ENCODE results near the gene FBXW12. TPM values are rescaled to one million over a fixed set of nuclear protein-coding genes. Genes with fewer than 3 reads are reported as not detected.
A peak's percentile ranks its signal among the peaks of the same experiment; 100 is the strongest.

The FBXW12 gene
- total RNA-seq, 1 donor from 2014 or later, result not detected

DNA sequence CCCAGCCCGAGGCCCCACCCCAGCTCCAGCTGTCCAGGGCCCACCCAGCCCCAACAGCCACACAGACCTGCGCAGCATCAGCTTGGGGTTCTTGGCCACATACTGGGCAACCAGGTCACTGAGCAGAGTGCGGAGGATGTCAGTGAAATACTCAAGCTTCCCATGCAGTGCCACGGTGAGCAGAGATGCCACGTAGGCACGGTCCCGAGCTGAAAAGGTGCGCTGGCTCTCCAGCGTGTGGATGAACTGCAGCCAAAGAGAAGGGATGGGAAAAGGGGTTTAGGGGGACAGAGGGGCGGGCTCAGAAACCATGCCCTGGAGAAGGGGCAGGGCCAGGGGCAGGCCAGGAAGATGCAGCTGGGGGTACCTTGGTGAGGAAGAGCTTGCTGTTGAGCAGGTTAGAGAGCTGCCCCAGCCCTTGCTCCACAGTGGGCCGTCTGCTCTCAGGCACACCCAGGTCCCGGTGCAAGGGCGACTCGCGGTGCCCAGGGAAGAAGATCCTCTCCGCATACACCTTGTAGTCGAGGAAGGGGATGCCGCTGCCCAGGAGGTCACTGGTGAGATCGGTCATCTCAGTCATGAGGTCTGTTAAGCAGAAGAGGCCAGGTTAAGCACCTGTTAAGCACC lies 40.5 kb downstream of the FBXW12 start:
- Histone ChIP-seq H3K27me3 (no peaks in the 10 kb centered on the region), H3K9me3 (no peaks in the 10 kb centered on the region), H3K4me3 (no peak overlapping the region), H3K36me3 (peaks cover 66% of the 10 kb centered on the region), H3K27ac (no peak overlapping the region), H3K4me1 (no peaks in the 10 kb centered on the region)
- DNase-seq (peak; percentile 62), ATAC-seq (no peak)
- intact Hi-C loops (cut with DNase I), result no loop called here
- no peak for TF ChIP-seq CTCF (IDR thresholded peaks at IDR 0.05)

DNA sequence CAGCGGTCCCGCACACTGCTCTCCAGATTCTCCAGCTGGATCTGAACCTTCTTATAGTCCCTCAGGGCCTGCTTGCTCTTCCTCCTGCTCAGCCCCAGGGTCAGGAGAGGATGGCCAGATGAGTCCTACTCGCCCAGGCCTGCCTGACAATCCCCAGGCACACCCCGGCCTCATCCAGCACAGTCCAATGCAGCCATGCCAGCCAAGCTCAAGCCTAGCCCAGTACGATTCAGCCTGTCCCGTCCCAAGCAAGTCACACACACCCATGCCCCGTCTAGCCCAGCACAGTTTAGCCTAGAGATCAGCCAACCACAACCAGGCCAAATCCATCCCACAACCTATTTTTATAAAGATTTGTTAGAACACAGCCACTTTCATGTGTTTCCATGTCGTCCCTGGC lies 41.1 kb downstream of the FBXW12 start:
- ATAC-seq (no peak), DNase-seq (no peak)
- intact Hi-C loops (cut with DNase I), result no loop called here
- H3K9me3 ChIP-seq, result no peaks in the 10 kb centered on the region
- H3K36me3 ChIP-seq, result peaks cover 64% of the 10 kb centered on the region
- no peak overlapping the region for H3K4me3 ChIP-seq
- no peak for TF ChIP-seq CTCF (IDR thresholded peaks at IDR 0.05)
- H3K27me3 ChIP-seq, result no peaks in the 10 kb centered on the region
- H3K27ac ChIP-seq, result no peak overlapping the region
- H3K4me1 ChIP-seq, result no peaks in the 10 kb centered on the region

- Histone ChIP-seq H3K4me3 (no peak overlapping the region), H3K9me3 (no peaks in the 10 kb centered on the region), H3K27ac (no peak overlapping the region), H3K27me3 (no peaks in the 10 kb centered on the region), H3K36me3 (peaks cover 62% of the 10 kb centered on the region), H3K4me1 (no peaks in the 10 kb centered on the region)
- ATAC-seq, result no peak
- intact Hi-C loops (cut with DNase I), result no loop called here
- no peak for TF ChIP-seq CTCF (IDR thresholded peaks at IDR 0.05)
- DNase-seq, result peak; percentile 56
Observed at GRCh38 chr3:48413611-48414010, 41.6 kb downstream of the FBXW12 start.

- intact Hi-C loops (cut with DNase I), result no loop called here
- Histone ChIP-seq H3K27ac (no peak overlapping the region), H3K9me3 (no peaks in the 10 kb centered on the region), H3K36me3 (peaks cover 62% of the 10 kb centered on the region), H3K4me3 (no peak overlapping the region), H3K4me1 (no peaks in the 10 kb centered on the region), H3K27me3 (no peaks in the 10 kb centered on the region)
- no peak for ATAC-seq
- peak; percentile 45 for DNase-seq
- TF ChIP-seq CTCF (IDR thresholded peaks at IDR 0.05), result no peak
Observed at GRCh38 chr3:48414376-48415250, 42.6 kb downstream of the FBXW12 start.

- ATAC-seq (no peak), DNase-seq (no peak)
- Histone ChIP-seq H3K27me3 (no peaks in the 10 kb centered on the region), H3K9me3 (no peaks in the 10 kb centered on the region), H3K27ac (no peak overlapping the region), H3K36me3 (peaks cover 55% of the 10 kb centered on the region), H3K4me3 (no peak overlapping the region), H3K4me1 (no peaks in the 10 kb centered on the region)
- TF ChIP-seq CTCF (IDR thresholded peaks at IDR 0.05), result no peak
- intact Hi-C loops (cut with DNase I), result no loop called here
Observed at GRCh38 chr3:48415251-48415953, 43.4 kb downstream of the FBXW12 start.

Data from upper lobe of right lung (tissue), 1 donor.